Measurements from ENCODE around the gene ROCK2. TPM values are rescaled to one million over a fixed set of nuclear protein-coding genes. Genes with fewer than 3 reads are reported as not detected.

ROCK2 gene
- total RNA-seq, 2 donors from 2014 or later, result 29.6 to 32.2 TPM

GRCh38 chr2:11290211-11290610, 54.2 kb downstream of the ROCK2 start:
- intact Hi-C loops (cut with DNase I), result no loop called here
- no peaks in the 10 kb centered on the region for H3K9me3 ChIP-seq
- TF ChIP-seq POLR2A (IDR thresholded peaks at IDR 0.05) (no peak), POLR2AphosphoS5 (IDR thresholded peaks at IDR 0.05) (no peak), CTCF (IDR thresholded peaks at IDR 0.05) (no peak)
- H3K27ac ChIP-seq, result no peak overlapping the region
- no peaks in the 10 kb centered on the region for H3K4me1 ChIP-seq (replicated peaks)
- DNase-seq (ENCODE audit: low spot score), result no peak
- H3K4me3 ChIP-seq, result no peak overlapping the region
- no peaks in the 10 kb centered on the region for H3K36me3 ChIP-seq
- no peaks in the 10 kb centered on the region for H3K27me3 ChIP-seq (replicated peaks; ENCODE audit: insufficient read depth)
- 76% methylated on average over 3 of the region's 3 CpGs for WGBS

GRCh38 chr2:11288431-11288830, 56.0 kb downstream of the ROCK2 start:
- 75% methylated on average over 3 of the region's 3 CpGs for WGBS
- no peak overlapping the region for H3K27ac ChIP-seq
- no peak overlapping the region for H3K4me3 ChIP-seq
- no peaks in the 10 kb centered on the region for H3K9me3 ChIP-seq
- no peak for DNase-seq (ENCODE audit: low spot score)
- H3K27me3 ChIP-seq (replicated peaks; ENCODE audit: insufficient read depth), result no peaks in the 10 kb centered on the region
- no peaks in the 10 kb centered on the region for H3K36me3 ChIP-seq
- H3K4me1 ChIP-seq (replicated peaks), result no peaks in the 10 kb centered on the region
- intact Hi-C loops (cut with DNase I), result no loop called here
- TF ChIP-seq CTCF (IDR thresholded peaks at IDR 0.05), result no peak
- no peak for TF ChIP-seq POLR2A (IDR thresholded peaks at IDR 0.05)
- TF ChIP-seq POLR2AphosphoS5 (IDR thresholded peaks at IDR 0.05), result no peak

- no peak for DNase-seq (ENCODE audit: low spot score)
- TF ChIP-seq POLR2A (IDR thresholded peaks at IDR 0.05), result no peak
- no peak for TF ChIP-seq CTCF (IDR thresholded peaks at IDR 0.05)
- no peak for TF ChIP-seq POLR2AphosphoS5 (IDR thresholded peaks at IDR 0.05)
- WGBS, result 72% methylated on average over 1 of the region's 1 CpG
Measured at GRCh38 chr2:11286749-11287148, 57.7 kb downstream of the ROCK2 start.

GRCh38 chr2:11286323-11286722, 58.1 kb downstream of the ROCK2 start:
- Histone ChIP-seq H3K36me3 (no peaks in the 10 kb centered on the region), H3K4me1 (replicated peaks) (no peaks in the 10 kb centered on the region), H3K9me3 (no peaks in the 10 kb centered on the region), H3K27me3 (replicated peaks; ENCODE audit: insufficient read depth) (no peaks in the 10 kb centered on the region), H3K4me3 (no peak overlapping the region), H3K27ac (no peak overlapping the region)
- intact Hi-C loops (cut with DNase I), result no loop called here
- TF ChIP-seq POLR2AphosphoS5 (IDR thresholded peaks at IDR 0.05) (no peak), CTCF (IDR thresholded peaks at IDR 0.05) (no peak), POLR2A (IDR thresholded peaks at IDR 0.05) (no peak)
- no peak for DNase-seq (ENCODE audit: low spot score)

More at GRCh38 chr2:11286749-11287148, 57.7 kb downstream of the ROCK2 start:
- Histone ChIP-seq H3K9me3 (no peaks in the 10 kb centered on the region), H3K27me3 (replicated peaks; ENCODE audit: insufficient read depth) (no peaks in the 10 kb centered on the region), H3K36me3 (no peaks in the 10 kb centered on the region), H3K27ac (no peak overlapping the region), H3K4me1 (replicated peaks) (no peaks in the 10 kb centered on the region), H3K4me3 (no peak overlapping the region)
- intact Hi-C loops (cut with DNase I), result no loop called here

GRCh38 chr2:11285499-11285898, 58.9 kb downstream of the ROCK2 start:
- Histone ChIP-seq H3K4me1 (replicated peaks) (no peaks in the 10 kb centered on the region), H3K4me3 (no peak overlapping the region), H3K9me3 (no peaks in the 10 kb centered on the region), H3K27ac (no peak overlapping the region), H3K36me3 (no peaks in the 10 kb centered on the region), H3K27me3 (replicated peaks; ENCODE audit: insufficient read depth) (no peaks in the 10 kb centered on the region)
- intact Hi-C loops (cut with DNase I), result no loop called here
- no peak for DNase-seq (ENCODE audit: low spot score)
- TF ChIP-seq CTCF (IDR thresholded peaks at IDR 0.05), result no peak
- no peak for TF ChIP-seq POLR2A (IDR thresholded peaks at IDR 0.05)
- TF ChIP-seq POLR2AphosphoS5 (IDR thresholded peaks at IDR 0.05), result no peak
- 92% methylated on average over 2 of the region's 2 CpGs for WGBS
